H1 (cell line): ENCODE results near the gene SRSF12. TPM values are rescaled to one million over a fixed set of nuclear protein-coding genes. Genes with fewer than 3 reads are reported as not detected.

Experiments used
- CTCF ChIA-PET: fragments of 300-600 bp; sonication (Branson Sonifier 250); formaldehyde crosslinking; loops from one replicate; lab custom pipeline; 2021; ENCODE audit not compliant: partially characterized antibody; lab: Charles Lee
- POLR2A ChIA-PET: fragments of 300-600 bp; sonication (Branson Sonifier 250); formaldehyde crosslinking; loops from one replicate; lab custom pipeline; 2021; ENCODE audit warnings: inconsistent platforms; ENCODE audit not compliant: partially characterized antibody; lab: Charles Lee
- DNase-seq, 2 experiments: peaks; one replicate each; pipeline versions ENCODE4 v3.0.0 to v3.0.0-alpha.2; 2010 to 2022; ENCODE audit warnings: low spot score in 2 of 2, low read depth in 1 of 2, mixed read lengths in 1 of 2
- FAIRE-seq: peaks from 2 replicates; lab custom pipeline; 2011; peaks lifted over from hg19 to GRCh38; lab: Jason Lieb, UNC
- H2AFZ ChIP-seq: 2 replicates; pipeline ENCODE4 v1.8.1; 2012; ENCODE audit warnings: low read length, inconsistent platforms
- H2AK5ac ChIP-seq: 2 replicates; pipeline ENCODE4 v1.6.1; 2013; ENCODE audit warnings: low read depth, low read length
- H2BK120ac ChIP-seq: replicated peaks from 2 replicates; pipeline ENCODE3; 2013; ENCODE audit warnings: low read depth, low read length, inconsistent platforms
- H2BK12ac ChIP-seq: 2 replicates; pipeline ENCODE4 v1.6.1; 2013; ENCODE audit warnings: low read depth, low read length
- H2BK15ac ChIP-seq: 2 replicates; pipeline ENCODE4 v1.6.1; 2013; ENCODE audit warnings: low read length
- H2BK20ac ChIP-seq: 2 replicates; pipeline ENCODE4 v1.6.1; 2013; ENCODE audit warnings: low read length
- H2BK5ac ChIP-seq: 2 replicates; pipeline ENCODE4 v1.6.1; 2013; ENCODE audit warnings: low read depth, low read length
- H3K14ac ChIP-seq: 2 replicates; pipeline ENCODE4 v1.6.1; 2013; ENCODE audit warnings: inconsistent platforms; ENCODE audit not compliant: insufficient read length
- H3K18ac ChIP-seq: 2 replicates; pipeline ENCODE4 v1.6.1; 2013; ENCODE audit warnings: low read length; ENCODE audit errors: extremely low read depth
- H3K23ac ChIP-seq: 2 replicates; pipeline ENCODE4 v1.6.1; 2013; ENCODE audit warnings: inconsistent platforms; ENCODE audit not compliant: insufficient read length
- H3K23me2 ChIP-seq: 2 replicates; pipeline ENCODE4 v1.6.1; 2013; ENCODE audit warnings: low read depth, low read length
- H3K27ac ChIP-seq: 2 replicates; pipeline ENCODE4 v1.6.1; 2011; ENCODE audit warnings: low read depth, low read length, inconsistent platforms
- H3K27me3 ChIP-seq, 4 experiments: replicated peaks in 1 of 4; 1 replicate in 1 of 4; 2 replicates in 3 of 4; pipeline versions ENCODE4 v1.6.1 to v1.8.1; 2011 to 2013; ENCODE audit warnings: low read length in 3 of 4, mild to moderate bottlenecking in 3 of 4, inconsistent platforms in 2 of 4, mixed read lengths in 2 of 4, moderate library complexity in 1 of 4; ENCODE audit not compliant: control insufficient read depth in 3 of 4, insufficient read depth in 3 of 4; ENCODE audit errors: extremely low read depth in 1 of 4
- H3K36me3 ChIP-seq, 4 experiments: 2 replicates each; pipeline versions ENCODE4 v1.6.1 to v1.8.1; 2011 to 2013; ENCODE audit warnings: mild to moderate bottlenecking in 4 of 4, low read length in 3 of 4, moderate library complexity in 2 of 4, control low read depth in 1 of 4, inconsistent platforms in 1 of 4; ENCODE audit not compliant: insufficient read depth in 4 of 4, control insufficient read depth in 2 of 4
- H3K4ac ChIP-seq: replicated peaks from 2 replicates; pipeline ENCODE3; 2013; ENCODE audit warnings: low read length, low read depth, mixed read lengths, inconsistent platforms; ENCODE audit not compliant: insufficient read length
- H3K4me1 ChIP-seq, 4 experiments: replicated peaks in 1 of 4; 1 replicate in 1 of 4; 2 replicates in 3 of 4; pipeline versions ENCODE4 v1.6.1 to v1.8.1; 2011 to 2013; ENCODE audit warnings: low read length in 3 of 4, inconsistent platforms in 2 of 4, mixed read lengths in 1 of 4; ENCODE audit not compliant: insufficient read depth in 4 of 4, control insufficient read depth in 3 of 4
- H3K4me2 ChIP-seq, 2 experiments: 2 replicates each; pipeline versions ENCODE4 v1.6.1 to v1.8.1; 2011 to 2013; ENCODE audit warnings: low read depth in 2 of 2, low read length in 2 of 2, control low read depth in 1 of 2, inconsistent platforms in 1 of 2, mild to moderate bottlenecking in 1 of 2; ENCODE audit not compliant: insufficient read depth in 1 of 2
- H3K4me3 ChIP-seq, 4 experiments: fragments of 200-600, 300-600 bp in 1 of 4; sonication (generic), shearing (Covaris generic), sonication (Bioruptor Twin) in 1 of 4; 2 replicates each; pipeline versions ENCODE4 v1.5.1 to v1.8.1; 2011 to 2016; ENCODE audit warnings: low read length in 4 of 4, low read depth in 3 of 4, control low read depth in 2 of 4, inconsistent platforms in 2 of 4, mild to moderate bottlenecking in 2 of 4, mixed read lengths in 1 of 4, moderate library complexity in 1 of 4; ENCODE audit not compliant: insufficient read depth in 2 of 4; ENCODE audit errors: extremely low read depth in 1 of 4
- H3K56ac ChIP-seq: replicated peaks from 2 replicates; pipeline ENCODE3; 2013; ENCODE audit warnings: low read depth, mild to moderate bottlenecking, mixed read lengths, low read length, inconsistent platforms; ENCODE audit not compliant: insufficient read length
- H3K79me1 ChIP-seq: 2 replicates; pipeline ENCODE4 v1.6.1; 2013; ENCODE audit warnings: low read depth, low read length, control low read depth
- H3K79me2 ChIP-seq, 2 experiments: 2 replicates each; pipeline versions ENCODE4 v1.6.1 to v1.8.1; 2012 to 2013; ENCODE audit warnings: low read length in 2 of 2, mild to moderate bottlenecking in 2 of 2, inconsistent platforms in 1 of 2; ENCODE audit not compliant: insufficient read depth in 2 of 2, control insufficient read depth in 1 of 2
- H3K9ac ChIP-seq, 4 experiments: replicated peaks in 1 of 4; 1 replicate in 1 of 4; 2 replicates in 3 of 4; pipeline versions ENCODE4 v1.6.1 to v1.8.1; 2011 to 2013; ENCODE audit warnings: low read depth in 3 of 4, low read length in 3 of 4, control low read depth in 2 of 4, mild to moderate bottlenecking in 2 of 4, moderate library complexity in 2 of 4, inconsistent platforms in 1 of 4; ENCODE audit errors: extremely low read depth in 1 of 4
- H3K9me3 ChIP-seq, 2 experiments: 2 replicates each; pipeline versions ENCODE4 v1.6.1 to v1.8.1; 2012 to 2013; ENCODE audit warnings: mild to moderate bottlenecking in 2 of 2, moderate library complexity in 2 of 2, control low read depth in 1 of 2, inconsistent platforms in 1 of 2, low read depth in 1 of 2, low read length in 1 of 2, mixed read lengths in 1 of 2; ENCODE audit not compliant: insufficient read depth in 2 of 2
- H4K20me1 ChIP-seq, 2 experiments: replicated peaks in 1 of 2; 2 replicates each; pipeline versions ENCODE3 to v1.8.1; 2011 to 2013; ENCODE audit warnings: inconsistent platforms in 2 of 2, low read length in 2 of 2, mild to moderate bottlenecking in 1 of 2; ENCODE audit not compliant: insufficient read depth in 2 of 2, control insufficient read depth in 1 of 2
- H4K5ac ChIP-seq: 2 replicates; pipeline ENCODE4 v1.6.1; 2013; ENCODE audit warnings: low read length, low read depth, mixed read lengths, inconsistent platforms; ENCODE audit not compliant: insufficient read length
- H4K8ac ChIP-seq: 2 replicates; pipeline ENCODE4 v1.8.0; 2013; ENCODE audit warnings: mild to moderate bottlenecking, moderate library complexity, low read length, inconsistent platforms; ENCODE audit not compliant: insufficient read depth; ENCODE audit errors: extremely low read depth
- H4K91ac ChIP-seq: replicated peaks from 2 replicates; pipeline ENCODE3; 2013; ENCODE audit warnings: low read length, mixed read lengths, inconsistent platforms; ENCODE audit not compliant: insufficient read length
- TAF1 ChIP-seq: IDR thresholded peaks from 2 replicates; pipeline ENCODE4 v1.6.1; 2011; ENCODE audit warnings: mild to moderate bottlenecking, low read depth, low read length
- WGBS, 2 experiments: shearing (Covaris generic) in 1 of 2; methylation state at CpG; one replicate each; pipeline versions ENCODE4 v1.1.6 to v1.1.7; 2013 to 2015; ENCODE audit warnings: low lambda C conversion rate in 2 of 2, mixed read lengths in 2 of 2, inconsistent platforms in 1 of 2, low coverage in 1 of 2, missing lambda C conversion rate in 1 of 2; ENCODE audit not compliant: insufficient replicate concordance in 2 of 2, insufficient coverage in 1 of 2, insufficient read length in 1 of 2; ENCODE audit errors: extremely low coverage in 1 of 2, missing lambda C conversion rate in 1 of 2; 5-methylcytosine and 5-hydroxymethylcytosine counted together
- polyA plus RNA-seq, 7 experiments: library from polyadenylated mRNA; depleted of rRNA in 3 of 7; stranded (reverse) in 5 of 7; unstranded in 2 of 7; fragments of >200 nt in 5 of 7; fragments of 200-250 nt in 2 of 7; gene quantifications; 1 replicate in 5 of 7; 2 replicates in 1 of 7; 4 replicates in 1 of 7; pipeline versions ENCODE4 v1.2.1 to v1.2.3, GENCODE V29; 2011 to 2013; ENCODE audit warnings: missing spikeins in 2 of 7, mixed read lengths in 2 of 7
- total RNA-seq: library from RNA; stranded (reverse); fragmentation: NEBNext Ultra II Directional; extraction: Animal tissue kit (Norgen Biotek cat#: 25700); gene quantifications from 2 replicates; pipeline ENCODE4 v1.2.1, GENCODE V29; 2021

Gene SRSF12
- total and polyA plus RNA-seq, 2 of the 8 experiments (the other 6 are each of a cell fraction or from before 2014, with no cell fraction given), result 2.6 to 4.2 TPM

DNA sequence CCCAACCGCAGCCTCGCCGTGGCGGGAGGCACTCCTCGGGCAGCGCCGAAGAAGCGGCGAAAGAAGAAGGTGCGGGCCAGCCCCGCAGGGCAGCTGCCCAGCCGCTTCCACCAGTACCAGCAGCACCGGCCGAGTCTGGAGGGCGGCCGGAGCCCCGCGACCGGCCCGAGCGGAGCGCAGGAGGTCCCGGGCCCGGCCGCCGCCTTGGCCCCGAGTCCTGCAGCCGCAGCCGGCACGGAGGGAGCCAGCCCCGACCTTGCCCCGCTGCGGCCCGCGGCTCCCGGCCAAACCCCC lies 36.8 kb downstream of the SRSF12 start:
- no peaks in the 10 kb centered on the region for H3K9me3 ChIP-seq
- peak overlapping the region; percentile 95 for H3K27ac ChIP-seq
- WGBS, 2 experiments, result 3% methylated on average over 24 of the region's 36 CpGs; no CpG with 5 or more reads in 1 of the 2 experiments
- DNase-seq (no peak), FAIRE-seq (no peak)
- H3K23ac ChIP-seq, result no peak overlapping the region
- H3K79me2 ChIP-seq, result peaks cover 8 to 27% of the 10 kb centered on the region in 2 experiments; a peak in 3 of 4 replicates
- H3K56ac ChIP-seq, result peak overlapping the region; percentile 94
- H3K14ac ChIP-seq, result no peak overlapping the region
- H3K36me3 ChIP-seq, result peaks cover 0 to 19% (median 3%) of the 10 kb centered on the region in 4 experiments; a peak in 2 of 8 replicates
- no peaks in the 10 kb centered on the region for H3K79me1 ChIP-seq
- H4K8ac ChIP-seq, result peak overlapping the region; percentile 100
- no peak overlapping the region for H2AFZ ChIP-seq
- peak overlapping the region; percentile 46 for H3K4ac ChIP-seq
- peak overlapping the region; percentile 83 to 98 for H3K4me2 ChIP-seq
- peak overlapping the region; percentile 95 for H4K5ac ChIP-seq
- H4K91ac ChIP-seq, result peak overlapping the region; percentile 96
- H3K27me3 ChIP-seq, result no peaks in the 10 kb centered on the region
- 0 out of 2 replicates have a peak overlapping the region, but pooled peaks have one; percentile 93 for H3K18ac ChIP-seq
- H3K4me3 ChIP-seq, result peak overlapping the region; percentile 68 to 98 (median 94)
- H2BK5ac ChIP-seq, result peak overlapping the region; percentile 98
- peaks cover 6 to 8% of the 10 kb centered on the region in 2 experiments for H4K20me1 ChIP-seq
- H2AK5ac ChIP-seq, result no peak overlapping the region; the same call in 1 of the 2 replicates
- H3K4me1 ChIP-seq, result peaks cover 8 to 26% (median 13%) of the 10 kb centered on the region in 4 experiments
- H3K9ac ChIP-seq, result peak overlapping the region; percentile 92 to 99 (median 96)
- H2BK120ac ChIP-seq, result no peak overlapping the region
- peak overlapping the region; percentile 98; the same call in 1 of the 2 replicates for H2BK12ac ChIP-seq
- peaks cover 8% of the 10 kb centered on the region for H3K23me2 ChIP-seq
- ChIA-PET CTCF (interaction anchor here (1.2 to 1.3 kb wide), 2 partner anchors 37 to 97 kb away, joined by 4 to 6 read pairs; partner anchors contain the start of gene SRSF12), POLR2A (interaction anchor here (0.8 to 2.1 kb wide), 15 partner anchors 9 to 1379 kb away, joined by 3 to 11 read pairs (median 4); partner anchors contain the start of genes AKIRIN2, RNGTT and SRSF12)
- H2BK20ac ChIP-seq, result no peak overlapping the region
- H2BK15ac ChIP-seq, result peak overlapping the region; percentile 65; the same call in 1 of the 2 replicates
- 0 out of 2 replicates have a peak, but pooled peaks have one; percentile 5 for TF ChIP-seq TAF1
